Frontal cortex (tissue), 4 donors: ENCODE data around the gene ALG2. TPM values are rescaled to one million over a fixed set of nuclear protein-coding genes. Genes with fewer than 3 reads are reported as not detected.
"Not testable (repeated sequence)": the region's sequence is repeated elsewhere in the genome, so short reads cannot be mapped to it uniquely, and the experiment has no call there.

Source experiments
- DNase-seq, 2 donors: peaks; one replicate each; pipeline ENCODE4 v3.0.0; 2012; ENCODE audit warnings: low spot score in 2 of 2
- FAIRE-seq: peaks from 2 replicates; lab custom pipeline; 2012; peaks lifted over from hg19 to GRCh38; lab: Jason Lieb, UNC
- total RNA-seq: library from RNA; depleted of rRNA; stranded (reverse); fragments of >200 nt; gene quantifications from one replicate; pipeline ENCODE4 v1.2.3, GENCODE V29; 2014
- donor health status: control.
- donor health status: control.
- donor health status: control.

The ALG2 gene
- total RNA-seq, 1 donor from 2014 or later, result 29.3 TPM

- FAIRE-seq, result no peak
- DNase-seq, result no peak
Measured at GRCh38 chr9:99239341-99240060, 17.8 kb upstream of the ALG2 start.

DNA sequence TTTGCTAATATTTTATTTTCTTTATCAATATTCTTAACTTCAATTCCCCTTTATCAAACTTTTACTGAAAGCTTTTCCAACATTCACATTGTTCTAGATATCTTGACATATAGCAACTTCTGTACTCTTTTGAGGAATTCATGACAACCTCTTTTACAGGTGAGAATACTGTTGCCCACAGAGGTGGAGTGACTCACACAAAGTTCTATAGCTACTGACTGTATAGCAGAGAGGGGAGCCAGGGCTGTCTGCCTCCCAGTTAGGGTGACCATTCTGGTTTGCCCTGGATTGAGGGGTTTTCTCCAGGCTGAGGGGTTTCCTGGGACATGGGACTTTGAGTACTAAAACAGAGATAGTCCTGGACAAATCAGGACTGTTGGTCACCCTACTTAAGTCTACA is 16.6 kb upstream of the ALG2 start:
- no peak for DNase-seq
- no peak for FAIRE-seq

DNA sequence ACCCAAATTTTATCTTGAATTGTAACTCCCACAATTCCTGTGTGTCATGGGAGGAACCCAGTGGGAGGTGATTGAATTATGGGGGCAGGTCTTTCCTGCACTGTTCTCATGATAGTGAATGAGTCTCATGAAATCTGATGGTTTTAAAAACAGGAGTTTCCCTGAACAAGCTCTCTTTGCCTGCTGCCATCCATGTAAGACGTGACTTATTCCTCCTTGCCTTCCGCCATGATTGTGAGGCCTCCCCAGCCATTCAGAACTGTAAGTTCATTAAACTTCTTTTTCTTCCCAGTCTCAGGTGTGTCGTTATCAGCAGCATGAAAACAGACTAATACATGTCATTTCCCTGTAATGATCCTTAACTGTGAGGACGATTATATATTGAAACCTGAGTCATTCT is 16.1 kb upstream of the ALG2 start:
- FAIRE-seq, result not testable (repeated sequence)

GRCh38 chr9:99237356-99237755 is 15.6 kb upstream of the ALG2 start:
- FAIRE-seq, result no peak
- no peak for DNase-seq

More for the DNA sequence above, 16.1 kb upstream of the ALG2 start:
- DNase-seq, result not testable (repeated sequence)

DNA sequence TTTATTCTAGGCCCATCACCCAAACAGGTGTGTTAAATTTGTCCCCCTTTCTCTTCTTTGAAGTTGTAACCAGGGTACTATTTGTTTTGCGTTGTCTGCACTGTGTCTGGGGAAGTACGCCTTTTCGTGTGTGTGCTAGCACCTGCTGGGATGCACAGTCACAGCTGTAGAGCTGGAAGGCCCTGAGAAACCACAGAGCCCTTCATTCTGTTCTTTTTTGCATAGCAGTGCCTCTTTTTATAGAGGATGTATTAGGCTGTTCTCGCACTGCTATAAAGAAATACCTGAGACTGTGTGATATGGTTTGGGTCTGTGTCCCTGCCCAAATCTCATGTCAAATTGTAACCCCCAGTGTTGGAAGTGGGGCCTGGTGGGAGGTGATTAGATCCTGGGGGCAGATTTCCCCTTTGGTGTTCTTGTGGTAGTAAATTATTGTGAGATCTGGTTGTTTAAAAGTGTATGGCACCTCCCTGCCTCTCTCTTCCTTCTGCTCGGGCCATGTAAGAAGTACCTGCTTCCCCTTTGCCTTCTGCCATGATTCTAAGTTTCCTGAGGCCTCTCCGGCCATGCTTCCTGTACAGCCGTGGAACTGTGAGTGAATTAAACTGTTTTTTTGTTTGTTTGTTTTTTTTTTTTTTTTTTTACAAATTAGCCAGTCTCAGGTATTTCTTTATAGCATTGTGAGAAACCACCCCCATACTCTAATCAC is 14.3 kb upstream of the ALG2 start:
- FAIRE-seq (no peak), DNase-seq (no peak)

DNA sequence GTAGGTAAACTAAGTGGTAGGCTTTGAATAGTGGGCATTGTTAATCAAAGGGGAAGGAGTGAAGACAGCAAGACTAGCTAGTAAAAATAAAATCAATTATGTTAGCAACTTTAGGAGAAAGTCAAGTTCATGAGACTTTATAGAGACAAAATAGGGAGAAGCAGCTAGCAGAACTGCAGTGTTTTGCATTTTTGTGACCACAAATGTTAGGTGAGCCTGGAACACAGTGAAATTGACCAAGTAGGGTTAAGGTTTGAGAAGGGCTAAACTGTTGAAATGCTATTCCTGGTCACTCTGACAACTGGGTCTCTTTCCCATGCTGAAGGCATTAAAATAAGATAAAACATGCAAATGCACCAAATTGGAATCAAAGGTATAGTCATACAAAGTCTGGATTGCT is 13.3 kb upstream of the ALG2 start:
- FAIRE-seq, result no peak
- DNase-seq, result no peak

DNA sequence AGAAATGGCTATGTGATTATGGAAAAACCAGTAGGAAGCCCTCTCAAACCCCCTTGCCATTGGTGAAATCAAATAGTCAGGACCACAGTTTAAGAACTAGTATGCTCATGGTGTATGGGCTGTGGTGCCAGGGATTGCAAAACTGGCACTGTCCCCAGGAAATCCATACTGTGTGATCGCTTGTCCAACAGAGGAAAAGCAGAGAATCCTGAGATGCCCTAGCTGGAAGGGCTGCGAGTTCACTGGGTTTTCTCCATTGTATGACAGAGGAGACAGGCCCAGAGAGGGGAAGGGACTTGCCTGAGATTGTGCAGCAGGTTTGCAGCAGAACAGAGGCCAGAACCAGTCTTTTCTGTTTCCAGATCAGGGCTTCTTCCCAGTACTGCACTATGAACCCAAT is 12.9 kb upstream of the ALG2 start:
- no peak for FAIRE-seq
- DNase-seq, result no peak

DNA sequence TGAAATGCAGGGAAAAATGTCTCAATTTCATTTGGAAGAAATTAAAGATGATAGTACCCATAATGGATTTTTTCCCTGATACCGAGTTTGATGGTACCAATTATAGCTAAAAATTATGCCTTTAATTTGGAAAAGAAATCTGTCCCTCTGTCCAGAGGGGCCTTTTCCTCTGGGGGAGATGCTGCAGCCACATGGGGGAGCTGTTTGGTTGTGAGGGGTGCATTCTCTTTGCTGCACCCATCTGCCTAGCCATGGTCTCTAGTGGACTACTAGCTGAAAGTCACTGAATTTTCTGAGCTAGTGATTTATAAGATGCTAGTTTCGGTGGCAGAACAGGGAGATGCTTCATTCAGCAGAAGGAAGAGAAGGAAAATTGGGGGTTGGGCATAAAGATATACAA is 10.0 kb upstream of the ALG2 start:
- no peak for FAIRE-seq
- DNase-seq, result no peak

GRCh38 chr9:99230206-99230605 is 8.5 kb upstream of the ALG2 start:
- FAIRE-seq (no peak), DNase-seq (no peak)

DNA sequence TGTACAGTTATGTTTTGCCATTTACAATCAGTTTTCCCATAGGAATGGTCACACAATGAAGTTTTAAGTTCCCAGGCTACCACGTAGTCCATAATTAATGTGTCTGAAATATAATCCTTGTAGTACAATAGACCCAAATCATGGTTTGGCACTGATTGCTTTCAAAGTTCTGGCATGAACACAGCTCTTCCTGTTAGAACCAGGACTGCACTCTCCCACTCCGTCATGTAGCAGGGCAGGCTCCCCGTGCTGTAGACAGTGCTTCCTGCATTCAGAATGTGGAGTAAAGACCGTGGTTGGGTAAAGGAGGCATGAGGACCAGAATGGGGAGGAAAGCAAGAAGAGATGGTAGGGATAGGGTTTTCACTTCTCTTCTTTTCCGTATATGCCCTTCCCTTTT is 4.3 kb upstream of the ALG2 start:
- DNase-seq (no peak), FAIRE-seq (no peak)

GRCh38 chr9:99224445-99224844 is 2.7 kb upstream of the ALG2 start:
- no peak for DNase-seq
- no peak for FAIRE-seq

GRCh38 chr9:99222416-99223270 is 901 bp upstream of the ALG2 start:
- FAIRE-seq (no peak), DNase-seq (no peak)

- DNase-seq (no peak), FAIRE-seq (no peak)
Measured at GRCh38 chr9:99221266-99221620, 499 bp downstream of the ALG2 start.

DNA sequence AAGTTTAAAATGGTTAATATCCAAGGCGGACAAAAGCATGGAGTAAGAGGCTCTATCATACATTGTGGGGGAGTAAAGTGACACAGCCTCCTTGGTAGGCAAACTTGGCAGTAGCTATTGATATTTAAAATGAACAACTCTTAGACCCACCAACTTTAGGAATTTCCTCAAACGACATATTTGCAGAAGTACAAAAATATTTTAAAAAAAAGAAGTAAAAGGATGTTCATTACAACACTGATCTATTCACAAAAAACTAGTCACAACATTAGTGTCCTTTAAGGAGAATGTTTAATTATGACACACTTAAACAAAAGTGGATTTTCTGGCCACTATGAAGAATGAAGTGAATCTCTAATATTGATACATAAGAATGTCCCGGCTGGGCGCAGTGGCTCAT is 1.7 kb downstream of the ALG2 start:
- DNase-seq, result no peak
- FAIRE-seq, result no peak

- FAIRE-seq (no peak), DNase-seq (no peak)
Measured at GRCh38 chr9:99216073-99216472, 5.7 kb downstream of the ALG2 start.

- DNase-seq (no peak), FAIRE-seq (no peak)
Measured at GRCh38 chr9:99213197-99213596, 8.5 kb downstream of the ALG2 start.

DNA sequence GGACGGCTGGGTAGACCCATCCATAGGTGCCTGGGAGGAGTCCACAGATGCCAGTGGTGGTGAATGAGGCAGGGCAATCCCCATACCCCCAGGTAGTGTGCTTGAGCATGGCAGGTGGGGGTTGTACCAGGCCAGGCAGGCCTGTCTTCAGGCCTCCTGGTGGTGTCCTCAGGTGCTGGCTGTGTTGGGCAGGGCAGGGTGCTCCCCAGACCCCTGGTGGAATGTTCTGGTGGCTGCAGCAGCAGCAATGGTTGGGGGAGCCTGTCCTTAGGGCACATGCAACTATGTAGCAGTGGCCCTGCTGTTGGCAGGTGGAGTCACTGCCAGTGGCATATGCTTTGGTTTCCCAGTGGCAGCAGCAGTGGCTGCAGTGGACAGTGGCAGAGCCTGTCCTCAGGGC is 10.0 kb downstream of the ALG2 start:
- DNase-seq (no peak), FAIRE-seq (no peak)

- peak; percentile 59 for FAIRE-seq
- DNase-seq, result no peak
Measured at GRCh38 chr9:99210572-99210971, 11.2 kb downstream of the ALG2 start.

- DNase-seq, result no peak
- no peak for FAIRE-seq
Measured at GRCh38 chr9:99201603-99202002, 20.1 kb downstream of the ALG2 start.

DNA sequence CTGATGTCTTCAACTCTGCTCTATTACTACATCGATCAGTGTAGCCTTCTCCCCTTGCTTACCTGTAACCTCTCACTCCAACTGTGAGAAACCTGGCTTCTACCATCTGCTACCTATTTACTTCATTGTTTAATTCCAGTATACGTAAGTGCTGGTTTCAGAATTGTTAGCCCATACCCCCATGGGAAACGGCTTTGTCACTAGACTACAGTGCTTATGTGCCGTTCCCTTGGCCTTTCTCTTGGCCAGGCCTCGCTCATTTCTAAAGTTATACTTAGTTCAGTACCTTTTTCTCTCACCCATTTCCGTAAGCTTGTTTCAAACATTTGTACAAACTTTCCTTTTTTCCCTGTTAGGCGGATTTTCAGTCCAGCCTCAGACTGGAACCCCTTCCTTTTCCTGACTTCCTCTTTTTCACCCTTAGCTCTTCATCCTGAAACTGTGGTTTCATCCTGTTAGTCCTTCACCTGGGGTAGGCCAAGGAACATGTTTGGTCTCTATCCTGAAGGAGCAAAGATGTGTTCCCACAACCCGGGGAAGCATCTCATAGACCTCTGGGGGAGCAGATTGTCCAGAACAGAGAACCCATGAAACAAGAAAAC is 21.7 kb downstream of the ALG2 start:
- FAIRE-seq (no peak), DNase-seq (no peak)
